H1 (cell line): ENCODE results near the gene DAPK1. TPM values are rescaled to one million over a fixed set of nuclear protein-coding genes. Genes with fewer than 3 reads are reported as not detected.

Experiments
- CTCF ChIA-PET: fragments of 300-600 bp; sonication (Branson Sonifier 250); formaldehyde crosslinking; loops from one replicate; lab custom pipeline; 2021; ENCODE audit not compliant: partially characterized antibody; lab: Charles Lee
- POLR2A ChIA-PET: fragments of 300-600 bp; sonication (Branson Sonifier 250); formaldehyde crosslinking; loops from one replicate; lab custom pipeline; 2021; ENCODE audit warnings: inconsistent platforms; ENCODE audit not compliant: partially characterized antibody; lab: Charles Lee
- DNase-seq, 2 experiments: peaks; one replicate each; pipeline versions ENCODE4 v3.0.0 to v3.0.0-alpha.2; 2010 to 2022; ENCODE audit warnings: low spot score in 2 of 2, low read depth in 1 of 2, mixed read lengths in 1 of 2
- FAIRE-seq: peaks from 2 replicates; lab custom pipeline; 2011; peaks lifted over from hg19 to GRCh38; lab: Jason Lieb, UNC
- H2AFZ ChIP-seq: 2 replicates; pipeline ENCODE4 v1.8.1; 2012; ENCODE audit warnings: low read length, inconsistent platforms
- H2AK5ac ChIP-seq: 2 replicates; pipeline ENCODE4 v1.6.1; 2013; ENCODE audit warnings: low read depth, low read length
- H2BK120ac ChIP-seq: replicated peaks from 2 replicates; pipeline ENCODE3; 2013; ENCODE audit warnings: low read depth, low read length, inconsistent platforms
- H2BK12ac ChIP-seq: 2 replicates; pipeline ENCODE4 v1.6.1; 2013; ENCODE audit warnings: low read depth, low read length
- H2BK15ac ChIP-seq: 2 replicates; pipeline ENCODE4 v1.6.1; 2013; ENCODE audit warnings: low read length
- H2BK20ac ChIP-seq: 2 replicates; pipeline ENCODE4 v1.6.1; 2013; ENCODE audit warnings: low read length
- H2BK5ac ChIP-seq: 2 replicates; pipeline ENCODE4 v1.6.1; 2013; ENCODE audit warnings: low read depth, low read length
- H3K14ac ChIP-seq: 2 replicates; pipeline ENCODE4 v1.6.1; 2013; ENCODE audit warnings: inconsistent platforms; ENCODE audit not compliant: insufficient read length
- H3K18ac ChIP-seq: 2 replicates; pipeline ENCODE4 v1.6.1; 2013; ENCODE audit warnings: low read length; ENCODE audit errors: extremely low read depth
- H3K23ac ChIP-seq: 2 replicates; pipeline ENCODE4 v1.6.1; 2013; ENCODE audit warnings: inconsistent platforms; ENCODE audit not compliant: insufficient read length
- H3K23me2 ChIP-seq: 2 replicates; pipeline ENCODE4 v1.6.1; 2013; ENCODE audit warnings: low read depth, low read length
- H3K27ac ChIP-seq: 2 replicates; pipeline ENCODE4 v1.6.1; 2011; ENCODE audit warnings: low read depth, low read length, inconsistent platforms
- H3K27me3 ChIP-seq, 4 experiments: replicated peaks in 1 of 4; 1 replicate in 1 of 4; 2 replicates in 3 of 4; pipeline versions ENCODE4 v1.6.1 to v1.8.1; 2011 to 2013; ENCODE audit warnings: low read length in 3 of 4, mild to moderate bottlenecking in 3 of 4, inconsistent platforms in 2 of 4, mixed read lengths in 2 of 4, moderate library complexity in 1 of 4; ENCODE audit not compliant: control insufficient read depth in 3 of 4, insufficient read depth in 3 of 4; ENCODE audit errors: extremely low read depth in 1 of 4
- H3K36me3 ChIP-seq, 4 experiments: 2 replicates each; pipeline versions ENCODE4 v1.6.1 to v1.8.1; 2011 to 2013; ENCODE audit warnings: mild to moderate bottlenecking in 4 of 4, low read length in 3 of 4, moderate library complexity in 2 of 4, control low read depth in 1 of 4, inconsistent platforms in 1 of 4; ENCODE audit not compliant: insufficient read depth in 4 of 4, control insufficient read depth in 2 of 4
- H3K4ac ChIP-seq: replicated peaks from 2 replicates; pipeline ENCODE3; 2013; ENCODE audit warnings: low read length, low read depth, mixed read lengths, inconsistent platforms; ENCODE audit not compliant: insufficient read length
- H3K4me1 ChIP-seq, 4 experiments: replicated peaks in 1 of 4; 1 replicate in 1 of 4; 2 replicates in 3 of 4; pipeline versions ENCODE4 v1.6.1 to v1.8.1; 2011 to 2013; ENCODE audit warnings: low read length in 3 of 4, inconsistent platforms in 2 of 4, mixed read lengths in 1 of 4; ENCODE audit not compliant: insufficient read depth in 4 of 4, control insufficient read depth in 3 of 4
- H3K4me2 ChIP-seq, 2 experiments: 2 replicates each; pipeline versions ENCODE4 v1.6.1 to v1.8.1; 2011 to 2013; ENCODE audit warnings: low read depth in 2 of 2, low read length in 2 of 2, control low read depth in 1 of 2, inconsistent platforms in 1 of 2, mild to moderate bottlenecking in 1 of 2; ENCODE audit not compliant: insufficient read depth in 1 of 2
- H3K4me3 ChIP-seq, 4 experiments: fragments of 200-600, 300-600 bp in 1 of 4; sonication (generic), shearing (Covaris generic), sonication (Bioruptor Twin) in 1 of 4; 2 replicates each; pipeline versions ENCODE4 v1.5.1 to v1.8.1; 2011 to 2016; ENCODE audit warnings: low read length in 4 of 4, low read depth in 3 of 4, control low read depth in 2 of 4, inconsistent platforms in 2 of 4, mild to moderate bottlenecking in 2 of 4, mixed read lengths in 1 of 4, moderate library complexity in 1 of 4; ENCODE audit not compliant: insufficient read depth in 2 of 4; ENCODE audit errors: extremely low read depth in 1 of 4
- H3K56ac ChIP-seq: replicated peaks from 2 replicates; pipeline ENCODE3; 2013; ENCODE audit warnings: low read depth, mild to moderate bottlenecking, mixed read lengths, low read length, inconsistent platforms; ENCODE audit not compliant: insufficient read length
- H3K79me1 ChIP-seq: 2 replicates; pipeline ENCODE4 v1.6.1; 2013; ENCODE audit warnings: low read depth, low read length, control low read depth
- H3K79me2 ChIP-seq, 2 experiments: 2 replicates each; pipeline versions ENCODE4 v1.6.1 to v1.8.1; 2012 to 2013; ENCODE audit warnings: low read length in 2 of 2, mild to moderate bottlenecking in 2 of 2, inconsistent platforms in 1 of 2; ENCODE audit not compliant: insufficient read depth in 2 of 2, control insufficient read depth in 1 of 2
- H3K9ac ChIP-seq, 4 experiments: replicated peaks in 1 of 4; 1 replicate in 1 of 4; 2 replicates in 3 of 4; pipeline versions ENCODE4 v1.6.1 to v1.8.1; 2011 to 2013; ENCODE audit warnings: low read depth in 3 of 4, low read length in 3 of 4, control low read depth in 2 of 4, mild to moderate bottlenecking in 2 of 4, moderate library complexity in 2 of 4, inconsistent platforms in 1 of 4; ENCODE audit errors: extremely low read depth in 1 of 4
- H3K9me3 ChIP-seq, 2 experiments: 2 replicates each; pipeline versions ENCODE4 v1.6.1 to v1.8.1; 2012 to 2013; ENCODE audit warnings: mild to moderate bottlenecking in 2 of 2, moderate library complexity in 2 of 2, control low read depth in 1 of 2, inconsistent platforms in 1 of 2, low read depth in 1 of 2, low read length in 1 of 2, mixed read lengths in 1 of 2; ENCODE audit not compliant: insufficient read depth in 2 of 2
- H4K20me1 ChIP-seq, 2 experiments: replicated peaks in 1 of 2; 2 replicates each; pipeline versions ENCODE3 to v1.8.1; 2011 to 2013; ENCODE audit warnings: inconsistent platforms in 2 of 2, low read length in 2 of 2, mild to moderate bottlenecking in 1 of 2; ENCODE audit not compliant: insufficient read depth in 2 of 2, control insufficient read depth in 1 of 2
- H4K5ac ChIP-seq: 2 replicates; pipeline ENCODE4 v1.6.1; 2013; ENCODE audit warnings: low read length, low read depth, mixed read lengths, inconsistent platforms; ENCODE audit not compliant: insufficient read length
- H4K8ac ChIP-seq: 2 replicates; pipeline ENCODE4 v1.8.0; 2013; ENCODE audit warnings: mild to moderate bottlenecking, moderate library complexity, low read length, inconsistent platforms; ENCODE audit not compliant: insufficient read depth; ENCODE audit errors: extremely low read depth
- H4K91ac ChIP-seq: replicated peaks from 2 replicates; pipeline ENCODE3; 2013; ENCODE audit warnings: low read length, mixed read lengths, inconsistent platforms; ENCODE audit not compliant: insufficient read length
- CEBPB ChIP-seq: IDR thresholded peaks from 2 replicates; pipeline ENCODE4 v1.6.1; 2012; ENCODE audit warnings: low read depth, low read length
- MAFK ChIP-seq: IDR thresholded peaks from 2 replicates; pipeline ENCODE4 v1.6.1; 2012; ENCODE audit warnings: low read depth, mild to moderate bottlenecking, improper control_type of control experiment, low read length
- WGBS, 2 experiments: shearing (Covaris generic) in 1 of 2; methylation state at CpG; one replicate each; pipeline versions ENCODE4 v1.1.6 to v1.1.7; 2013 to 2015; ENCODE audit warnings: low lambda C conversion rate in 2 of 2, mixed read lengths in 2 of 2, inconsistent platforms in 1 of 2, low coverage in 1 of 2, missing lambda C conversion rate in 1 of 2; ENCODE audit not compliant: insufficient replicate concordance in 2 of 2, insufficient coverage in 1 of 2, insufficient read length in 1 of 2; ENCODE audit errors: extremely low coverage in 1 of 2, missing lambda C conversion rate in 1 of 2; 5-methylcytosine and 5-hydroxymethylcytosine counted together
- polyA plus RNA-seq, 7 experiments: library from polyadenylated mRNA; depleted of rRNA in 3 of 7; stranded (reverse) in 5 of 7; unstranded in 2 of 7; fragments of >200 nt in 5 of 7; fragments of 200-250 nt in 2 of 7; gene quantifications; 1 replicate in 5 of 7; 2 replicates in 1 of 7; 4 replicates in 1 of 7; pipeline versions ENCODE4 v1.2.1 to v1.2.3, GENCODE V29; 2011 to 2013; ENCODE audit warnings: missing spikeins in 2 of 7, mixed read lengths in 2 of 7
- total RNA-seq: library from RNA; stranded (reverse); fragmentation: NEBNext Ultra II Directional; extraction: Animal tissue kit (Norgen Biotek cat#: 25700); gene quantifications from 2 replicates; pipeline ENCODE4 v1.2.1, GENCODE V29; 2021

The DAPK1 gene
- total and polyA plus RNA-seq, 2 of the 8 experiments (the other 6 are each of a cell fraction or from before 2014, with no cell fraction given) = 62.4 to 131 TPM

GRCh38 chr9:87643778-87644570 is 146.3 kb downstream of the DAPK1 start:
- H3K23ac ChIP-seq = no peak overlapping the region
- no peak overlapping the region for H2BK15ac ChIP-seq
- peak; percentile 19 for FAIRE-seq
- no peaks in the 10 kb centered on the region for H3K79me2 ChIP-seq
- no peak overlapping the region for H4K8ac ChIP-seq
- no peak for DNase-seq
- H3K27ac ChIP-seq = no peak overlapping the region
- no peaks in the 10 kb centered on the region for H3K27me3 ChIP-seq
- H3K9me3 ChIP-seq = no peaks in the 10 kb centered on the region
- no peak overlapping the region for H3K14ac ChIP-seq
- no peaks in the 10 kb centered on the region; the same call in 1 of the 2 replicates for H3K23me2 ChIP-seq
- no peak overlapping the region for H2BK120ac ChIP-seq
- H2BK12ac ChIP-seq = no peak overlapping the region; the same call in none of the 2 replicates
- H4K5ac ChIP-seq = no peak overlapping the region
- H2BK5ac ChIP-seq = peak overlapping the region; percentile 47; the same call in 1 of the 2 replicates
- H3K4me2 ChIP-seq = no peak overlapping the region
- no peak overlapping the region for H4K91ac ChIP-seq
- H2BK20ac ChIP-seq = no peak overlapping the region
- CTCF ChIA-PET = interaction anchor here (1.0 to 1.6 kb wide), 6 partner anchors 19 to 306 kb away, joined by 3 to 5 read pairs (median 4); no protein-coding TSS in a partner anchor
- peaks cover 0 to 9% (median 3%) of the 10 kb centered on the region in 4 experiments; a peak in 3 of 7 replicates for H3K4me1 ChIP-seq
- no peak overlapping the region for H2AFZ ChIP-seq
- H3K4me3 ChIP-seq = no peak overlapping the region
- H3K18ac ChIP-seq = 0 out of 2 replicates have a peak overlapping the region, but pooled peaks have one; percentile 9
- H4K20me1 ChIP-seq = peaks cover 0 to 2% of the 10 kb centered on the region in 2 experiments
- H3K56ac ChIP-seq = no peak overlapping the region
- TF ChIP-seq MAFK = peak; percentile 74; the same call in 1 of the 2 replicates
- TF ChIP-seq CEBPB = no peak
- H3K9ac ChIP-seq = no peak overlapping the region
- 74% methylated on average over 9 of the region's 9 CpGs; no CpG with 5 or more reads in 1 of the 2 experiments for WGBS, 2 experiments
- H2AK5ac ChIP-seq = no peak overlapping the region
- POLR2A ChIA-PET = no interaction called here
- H3K4ac ChIP-seq = peak overlapping the region; percentile 8
- H3K79me1 ChIP-seq = no peaks in the 10 kb centered on the region
- peaks cover 13 to 82% (median 51%) of the 10 kb centered on the region in 4 experiments for H3K36me3 ChIP-seq
